ENCODE measurements around the gene TMEM30B.
"Not testable (repeated sequence)": the region's sequence is repeated elsewhere in the genome, so short reads cannot be mapped to it uniquely, and the experiment has no call there.

Gene TMEM30B

GRCh38 chr14:61281186-61281947 lies at the start of gene TMEM30B:
TSS of gene TMEM30B (minus strand) at chr14:61281338. CDS start at chr14:61281147, 191 bp downstream.
- DNase-seq = no peak

GRCh38 chr14:61330511-61330910 lies 49.4 kb upstream of the TMEM30B start:
- no peak for DNase-seq

- DNase-seq = no peak
These were observed 48.4 kb upstream of the TMEM30B start for GRCh38 chr14:61329478-61330051.

- DNase-seq = no peak
These were observed 47.6 kb upstream of the TMEM30B start for GRCh38 chr14:61328626-61329262.

- DNase-seq = no peak
These were observed 45.7 kb upstream of the TMEM30B start for GRCh38 chr14:61326847-61327246.

GRCh38 chr14:61326146-61326545 lies 45.0 kb upstream of the TMEM30B start:
- DNase-seq = no peak

- no peak for DNase-seq
These were observed 44.0 kb upstream of the TMEM30B start for GRCh38 chr14:61325166-61325565.

GRCh38 chr14:61323970-61324369 lies 42.8 kb upstream of the TMEM30B start:
- DNase-seq = no peak

DNA sequence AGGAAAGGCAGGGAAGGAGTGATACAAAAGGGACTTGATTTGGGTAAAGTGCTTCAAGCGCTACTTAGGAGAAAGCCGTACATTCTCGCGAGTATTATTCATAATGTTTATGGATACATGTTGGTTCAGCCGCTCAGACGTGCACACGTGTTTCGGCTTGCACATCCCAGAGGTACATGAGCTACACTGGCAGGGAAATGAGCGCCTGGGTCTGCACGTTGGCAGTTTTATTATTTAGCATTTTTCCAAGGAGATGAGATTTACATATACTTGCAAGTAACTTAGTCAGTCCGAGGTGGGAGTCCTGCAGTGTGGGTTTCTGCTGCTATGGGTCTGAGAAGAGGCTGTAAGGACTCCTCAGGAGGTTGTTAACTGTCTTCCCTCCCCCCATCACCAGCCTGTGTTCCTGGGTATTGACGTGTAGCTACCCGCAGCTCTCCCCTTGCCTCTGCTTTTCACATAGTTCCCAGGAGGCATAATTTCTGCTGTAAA lies 41.7 kb upstream of the TMEM30B start:
- no peak for DNase-seq

DNA sequence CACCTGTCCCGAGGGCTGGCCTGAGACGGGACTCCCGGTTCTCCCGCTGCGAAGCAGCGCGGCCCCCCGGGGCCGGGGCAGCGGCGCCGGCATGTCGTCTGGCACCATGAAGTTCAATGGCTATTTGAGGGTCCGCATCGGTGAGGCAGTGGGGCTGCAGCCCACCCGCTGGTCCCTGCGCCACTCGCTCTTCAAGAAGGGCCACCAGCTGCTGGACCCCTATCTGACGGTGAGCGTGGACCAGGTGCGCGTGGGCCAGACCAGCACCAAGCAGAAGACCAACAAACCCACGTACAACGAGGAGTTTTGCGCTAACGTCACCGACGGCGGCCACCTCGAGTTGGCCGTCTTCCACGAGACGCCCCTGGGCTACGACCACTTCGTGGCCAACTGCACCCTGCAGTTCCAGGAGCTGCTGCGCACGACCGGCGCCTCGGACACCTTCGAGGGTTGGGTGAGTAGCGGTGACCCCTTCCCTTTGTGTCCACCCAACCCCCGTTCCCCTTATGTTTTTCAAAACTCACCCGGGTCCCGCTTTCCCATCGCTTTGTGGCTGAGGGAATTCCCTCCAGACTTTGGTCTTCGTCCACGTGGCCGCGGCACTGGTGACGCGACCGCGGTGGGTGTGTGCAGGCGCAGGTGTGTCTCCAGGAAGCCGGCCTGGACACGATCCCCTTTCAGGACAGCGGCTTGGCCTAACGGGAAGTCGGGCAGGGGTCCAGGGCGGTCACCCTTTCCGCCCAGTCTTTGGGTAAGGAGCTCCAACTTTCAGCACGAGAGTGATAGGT lies 41.1 kb upstream of the TMEM30B start:
- DNase-seq = no peak

DNA sequence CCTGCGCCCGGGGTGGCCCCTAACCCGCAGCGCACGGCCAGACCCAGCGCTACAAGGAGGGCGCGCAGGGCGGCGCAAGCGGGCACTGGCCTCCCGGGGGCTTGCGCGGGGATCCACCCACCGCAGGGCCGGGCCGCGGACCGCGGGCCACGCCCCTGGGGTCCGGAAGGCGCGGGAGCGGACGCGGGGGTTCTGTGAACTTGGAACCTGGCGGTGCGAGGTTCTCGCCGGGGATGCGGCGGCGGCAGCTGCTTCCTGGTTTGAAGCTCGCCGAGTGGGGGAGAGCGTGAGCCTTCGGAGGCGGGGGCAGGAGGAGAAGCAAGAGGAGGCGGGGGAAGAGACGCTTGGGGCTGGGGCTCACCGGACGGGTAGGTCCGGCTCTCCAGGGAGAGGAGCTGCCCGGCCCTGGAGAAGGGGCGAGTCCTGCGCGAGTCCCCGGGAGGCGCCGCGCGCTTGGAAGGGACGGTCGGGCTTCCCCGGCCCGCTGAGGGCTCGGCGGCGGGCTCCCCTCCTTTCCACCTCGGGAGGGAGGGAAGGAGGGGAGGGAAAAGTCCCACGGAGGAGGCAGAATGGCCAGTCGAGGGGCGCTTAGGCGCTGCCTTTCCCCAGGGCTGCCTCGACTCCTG lies 40.4 kb upstream of the TMEM30B start, which contains the start of gene PRKCH:
Gene PRKCH, plus strand, starts transcription at position 195 of the 626 bp plus-strand sequence. CDS start 523 bp downstream, outside the sequence.
- peak; percentile 11 for DNase-seq

DNA sequence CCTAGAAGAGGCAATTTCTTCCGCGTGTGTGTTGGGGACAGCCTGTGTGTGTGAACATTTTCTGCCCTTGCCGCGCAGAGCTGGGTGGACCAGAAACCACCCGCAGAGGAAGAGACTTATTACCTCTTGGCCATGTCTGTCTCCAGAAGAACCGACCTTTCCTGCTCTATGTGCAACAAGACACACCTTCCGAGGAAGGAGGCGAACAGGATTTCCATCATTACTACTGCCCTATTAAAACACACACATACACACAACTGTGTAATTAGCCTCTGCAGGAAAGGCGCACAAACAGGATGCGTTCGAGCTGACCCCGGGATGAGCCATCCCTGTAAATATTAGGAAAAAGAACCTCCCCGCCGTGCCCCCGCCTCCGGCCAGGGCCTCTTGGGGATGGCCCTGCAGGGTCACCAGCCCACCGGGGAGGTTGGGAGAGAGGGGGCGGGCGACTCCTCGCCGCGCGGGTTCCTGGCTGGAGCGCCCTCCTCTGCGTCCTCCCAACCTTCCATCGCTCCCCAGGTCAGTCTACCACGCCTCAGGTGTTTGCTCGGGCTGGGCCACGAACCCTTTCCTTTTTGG lies 39.8 kb upstream of the TMEM30B start:
- DNase-seq = no peak

GRCh38 chr14:61320170-61320569 lies 39.0 kb upstream of the TMEM30B start:
- DNase-seq = not testable (repeated sequence)

DNA sequence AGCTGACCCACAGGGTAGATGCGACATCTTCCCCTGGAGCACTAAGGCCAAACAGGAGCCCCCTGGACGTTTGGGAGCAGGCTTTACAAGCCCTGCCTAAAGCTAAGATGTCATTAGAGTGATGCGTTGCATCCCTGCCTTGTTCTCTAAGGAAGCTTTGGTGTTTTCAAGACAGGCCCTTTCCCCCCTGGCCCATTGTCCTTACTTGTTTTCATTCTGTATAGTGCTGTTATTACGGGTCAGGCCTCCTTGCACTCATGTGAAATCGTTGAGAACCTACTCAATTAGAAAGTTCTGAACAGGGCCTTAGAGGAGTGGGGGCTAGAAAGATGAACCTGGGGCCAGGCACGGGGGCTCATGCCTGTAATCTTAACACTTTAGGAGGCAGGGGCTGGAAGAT lies 38.6 kb upstream of the TMEM30B start:
- DNase-seq = no peak

DNA sequence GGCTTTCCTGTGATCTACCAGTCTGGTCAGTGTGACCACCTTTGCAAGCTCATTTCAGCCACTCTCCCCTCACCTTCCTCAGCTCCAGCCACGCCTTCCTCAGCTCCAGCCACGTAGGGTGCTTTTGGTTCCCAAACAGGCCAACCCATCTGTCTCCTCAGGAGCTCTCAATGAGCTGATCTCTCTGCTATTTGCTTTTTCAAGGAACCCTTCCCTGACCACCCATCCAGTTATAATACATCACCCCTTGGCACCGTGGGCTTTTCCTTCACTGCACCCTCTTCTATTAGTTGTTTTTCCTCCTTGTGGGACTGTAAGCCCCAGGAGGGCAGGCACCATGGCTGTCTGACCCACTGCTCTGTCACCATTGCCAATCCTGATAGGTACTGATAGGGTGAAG lies 37.9 kb upstream of the TMEM30B start:
- DNase-seq = no peak

DNA sequence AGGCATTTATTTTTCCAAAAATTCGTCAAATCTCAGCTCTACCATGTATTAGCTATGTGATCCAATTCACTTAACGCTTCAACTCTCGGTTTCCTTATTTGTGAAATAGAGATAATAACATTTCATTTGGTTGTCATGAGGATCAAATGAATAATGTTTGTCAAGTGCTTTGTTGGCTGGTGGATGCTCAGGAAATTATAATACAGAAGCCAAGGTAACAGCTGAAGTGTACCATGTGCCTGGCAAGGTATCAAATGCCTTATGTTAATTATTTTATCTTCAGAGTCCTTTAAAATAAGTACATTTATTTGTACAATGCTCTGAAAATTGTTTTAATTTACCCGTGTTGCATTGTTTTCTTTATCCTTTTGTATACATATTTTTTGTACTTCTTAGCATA lies 34.2 kb upstream of the TMEM30B start:
- DNase-seq = no peak

GRCh38 chr14:61308701-61309100 lies 27.6 kb upstream of the TMEM30B start:
- not testable (repeated sequence) for DNase-seq

GRCh38 chr14:61308198-61308597 lies 27.1 kb upstream of the TMEM30B start:
- no peak for DNase-seq

DNA sequence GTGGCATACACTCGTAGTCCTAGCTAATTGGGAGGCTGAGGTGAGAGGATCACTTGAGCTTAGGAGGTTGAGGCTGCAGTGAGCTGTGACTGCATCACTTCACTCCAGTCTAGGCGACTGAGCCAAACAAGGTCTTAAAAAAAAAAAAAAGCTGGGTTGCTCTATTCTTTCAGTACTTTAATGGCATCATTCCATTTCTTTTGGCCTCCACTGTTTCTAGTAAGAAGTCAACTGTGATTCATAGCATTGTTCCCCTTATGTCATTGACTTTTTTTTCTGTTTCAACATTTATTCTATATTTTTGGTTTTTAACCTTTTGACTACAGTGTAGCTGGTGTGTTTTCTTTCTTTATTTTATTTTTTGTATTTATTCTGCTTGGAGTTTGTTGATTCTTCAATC lies 23.6 kb upstream of the TMEM30B start:
- no peak for DNase-seq

GRCh38 chr14:61300754-61301153 lies 19.6 kb upstream of the TMEM30B start:
- no peak for DNase-seq

DNA sequence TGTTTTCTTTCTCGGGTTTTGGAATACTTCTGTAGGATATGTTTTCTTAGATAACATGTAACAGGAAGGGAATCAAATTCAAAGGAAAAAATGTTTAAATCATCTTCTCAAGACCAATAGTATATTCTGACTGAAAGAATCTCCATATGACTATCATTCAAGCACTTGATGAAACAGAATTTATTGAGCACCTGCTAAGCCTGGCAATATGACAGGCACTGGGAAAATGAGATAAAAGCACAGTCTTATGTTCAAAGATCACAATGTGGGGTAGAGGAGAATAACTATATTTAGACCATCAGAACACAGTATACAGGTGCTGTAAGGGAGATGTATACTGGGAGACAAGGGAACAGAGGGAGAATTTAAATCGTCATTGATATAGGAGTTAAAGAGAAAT lies 19.1 kb upstream of the TMEM30B start:
- DNase-seq = no peak

DNA sequence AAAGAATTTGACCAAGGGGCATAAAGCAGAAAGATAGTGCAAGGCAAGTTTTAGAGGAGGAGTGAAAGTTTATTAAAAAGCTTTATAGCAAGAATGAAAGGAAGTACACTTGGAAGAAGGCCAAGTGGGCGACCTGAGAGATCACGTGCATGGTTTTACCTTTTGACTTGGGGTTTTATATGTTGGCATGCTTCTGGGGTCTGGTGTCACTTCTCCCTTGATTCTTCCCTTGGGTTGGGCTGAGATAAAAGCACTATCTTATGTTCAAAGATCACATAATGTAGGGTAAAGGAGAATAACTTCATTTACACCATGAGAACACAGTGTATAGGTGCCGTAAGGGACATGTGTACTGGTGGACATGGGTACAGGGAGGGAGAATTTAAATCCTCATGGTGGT lies 17.7 kb upstream of the TMEM30B start:
- DNase-seq = no peak

Measured in midbrain (tissue), 1 donor.